Stomach (tissue), 4 donors: ENCODE measurements around the gene WDR77.

ENCODE experiments used
- CTCF ChIP-seq, 7 experiments: fragments of 450-650 bp in 4 of 7; fragments of 200-600 bp in 3 of 7; sonication (generic) in 3 of 7; IDR thresholded peaks; one replicate each; pipeline ENCODE4 v1.5.1; 2016 to 2019; ENCODE audit warnings: antibody characterized with exemption in 7 of 7, control low read depth in 2 of 7, mild to moderate bottlenecking in 1 of 7
- POLR2A ChIP-seq, 4 donors: fragments of 450-650 bp; IDR thresholded peaks; one replicate each; pipeline ENCODE4 v1.6.1; 2016; ENCODE audit warnings: antibody characterized with exemption in 4 of 4, control low read depth in 2 of 4, mild to moderate bottlenecking in 1 of 4, moderate library complexity in 1 of 4
- POLR2AphosphoS5 ChIP-seq, 3 donors: sonication (generic); formaldehyde crosslinking; IDR thresholded peaks; one replicate each; pipeline ENCODE4 v1.6.1; 2016; ENCODE audit warnings: antibody characterized with exemption in 3 of 3

- TF ChIP-seq CTCF (IDR thresholded peaks at IDR 0.05) (no peak), POLR2A (IDR thresholded peaks at IDR 0.05) (no peak), POLR2AphosphoS5 (IDR thresholded peaks at IDR 0.05) (no peak)
Observed at GRCh38 chr1:111476214-111476613, 27.2 kb upstream of the WDR77 start.
